ENCODE results near the gene EN1.

DNA sequence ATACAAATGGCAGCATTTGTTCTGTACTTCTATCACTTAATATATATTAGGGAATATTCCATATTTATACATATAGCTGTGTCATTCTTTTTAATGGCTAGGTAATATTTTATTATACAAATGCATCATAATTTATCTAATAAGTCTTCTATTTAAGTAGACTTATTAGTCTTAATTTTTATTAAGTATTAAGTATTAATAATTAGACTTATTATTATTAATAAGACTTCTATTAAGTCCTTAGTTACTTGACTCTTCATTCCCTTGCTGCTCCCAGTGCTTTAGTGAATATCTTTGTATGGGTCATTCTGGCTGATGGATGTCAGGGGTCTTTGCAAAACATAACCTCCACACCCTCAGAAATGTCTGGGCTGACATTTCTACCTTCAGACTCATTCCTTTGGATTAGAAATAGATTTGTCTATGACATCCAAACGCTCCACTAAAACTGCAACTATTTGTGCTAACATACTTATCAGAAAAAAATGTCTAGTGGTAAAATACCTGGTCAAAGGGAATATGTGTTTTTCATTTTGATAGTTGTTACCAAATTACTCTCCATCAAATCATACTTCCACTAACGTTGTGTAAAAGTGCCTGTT, 35.8 kb downstream of the EN1 start:
- no peak for TF ChIP-seq POLR2A (IDR thresholded peaks at IDR 0.05)
- TF ChIP-seq, protein P1, sequence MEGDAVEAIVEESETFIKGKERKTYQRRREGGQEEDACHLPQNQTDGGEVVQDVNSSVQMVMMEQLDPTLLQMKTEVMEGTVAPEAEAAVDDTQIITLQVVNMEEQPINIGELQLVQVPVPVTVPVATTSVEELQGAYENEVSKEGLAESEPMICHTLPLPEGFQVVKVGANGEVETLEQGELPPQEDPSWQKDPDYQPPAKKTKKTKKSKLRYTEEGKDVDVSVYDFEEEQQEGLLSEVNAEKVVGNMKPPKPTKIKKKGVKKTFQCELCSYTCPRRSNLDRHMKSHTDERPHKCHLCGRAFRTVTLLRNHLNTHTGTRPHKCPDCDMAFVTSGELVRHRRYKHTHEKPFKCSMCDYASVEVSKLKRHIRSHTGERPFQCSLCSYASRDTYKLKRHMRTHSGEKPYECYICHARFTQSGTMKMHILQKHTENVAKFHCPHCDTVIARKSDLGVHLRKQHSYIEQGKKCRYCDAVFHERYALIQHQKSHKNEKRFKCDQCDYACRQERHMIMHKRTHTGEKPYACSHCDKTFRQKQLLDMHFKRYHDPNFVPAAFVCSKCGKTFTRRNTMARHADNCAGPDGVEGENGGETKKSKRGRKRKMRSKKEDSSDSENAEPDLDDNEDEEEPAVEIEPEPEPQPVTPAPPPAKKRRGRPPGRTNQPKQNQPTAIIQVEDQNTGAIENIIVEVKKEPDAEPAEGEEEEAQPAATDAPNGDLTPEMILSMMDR (IDR thresholded peaks at IDR 0.05) = no peak
